ENCODE results near the gene P2RY2. TPM values are rescaled to one million over a fixed set of nuclear protein-coding genes. Genes with fewer than 3 reads are reported as not detected.
A peak's percentile ranks its signal among the peaks of the same experiment; 100 is the strongest.

P2RY2 gene
- polyA plus RNA-seq, 3 donors, result 2.8 to 24.1 (median 12.7) TPM

- Mint-ChIP-seq H3K4me1 (peaks cover 15% of the 10 kb centered on the region), H3K9me3 (peaks cover 0 to 4% (median 0%) of the 10 kb centered on the region in 7 donors), H3K27ac (no peak overlapping the region), H3K4me3 (peak overlapping the region in 1 of 2 donors; percentile 66), H3K36me3 (peaks cover 0 to 12% of the 10 kb centered on the region in 2 donors), H3K27me3 (ENCODE audit: low read depth in 3 of 3) (peaks cover 53 to 58% (median 54%) of the 10 kb centered on the region in 3 donors)
- Histone ChIP-seq H3K27me3 (ENCODE audit: control insufficient read depth in 2 of 2, insufficient read depth in 2 of 2, low read length in 2 of 2) (peaks cover 24 to 40% of the 10 kb centered on the region in 2 donors), H2AFZ (ENCODE audit: insufficient read depth, low read depth, low read length, poor library complexity, severe bottlenecking) (no peak overlapping the region), H3K36me3 (replicated peaks in 1 of 2; ENCODE audit: control insufficient read depth in 1 of 2, insufficient read depth in 2 of 2, low read length in 2 of 2) (no peaks in the 10 kb centered on the region), H3K27ac (ENCODE audit: low read depth in 1 of 2, low read length in 2 of 2) (no peak overlapping the region), H3K9ac (ENCODE audit: insufficient read depth, low read length, poor library complexity, severe bottlenecking) (no peak overlapping the region), H3K9me3 (replicated peaks in 1 of 2; ENCODE audit: control insufficient read depth in 1 of 2, insufficient read depth in 1 of 2, low read length in 2 of 2) (peaks cover 0 to 9% of the 10 kb centered on the region in 2 donors), H4K20me1 (ENCODE audit: insufficient read depth, low read length) (no peaks in the 10 kb centered on the region), H3K4me2 (replicated peaks; ENCODE audit: extremely low read depth, low read length, poor library complexity, severe bottlenecking) (no peak overlapping the region), H3K4me3 (replicated peaks in 1 of 3; ENCODE audit: low read depth in 2 of 3, low read length in 3 of 3) (no peak overlapping the region), H3K79me2 (ENCODE audit: insufficient read depth, low read length) (no peaks in the 10 kb centered on the region), H3K4me1 (ENCODE audit: control insufficient read depth in 1 of 2, insufficient read depth in 2 of 2, low read length in 2 of 2) (peaks cover 0 to 2% of the 10 kb centered on the region in 2 donors)
- TF ChIP-seq CTCF (IDR thresholded peaks at IDR 0.05), result no peak
- 86% methylated on average over 1 of the region's 2 CpGs for WGBS (ENCODE audit: insufficient coverage)
- DNase-seq, result no peak
- intact Hi-C loops (cut with micrococcal nuclease), result no loop called here
Observed at GRCh38 chr11:73263640-73264039, 45.6 kb downstream of the P2RY2 start.

DNA sequence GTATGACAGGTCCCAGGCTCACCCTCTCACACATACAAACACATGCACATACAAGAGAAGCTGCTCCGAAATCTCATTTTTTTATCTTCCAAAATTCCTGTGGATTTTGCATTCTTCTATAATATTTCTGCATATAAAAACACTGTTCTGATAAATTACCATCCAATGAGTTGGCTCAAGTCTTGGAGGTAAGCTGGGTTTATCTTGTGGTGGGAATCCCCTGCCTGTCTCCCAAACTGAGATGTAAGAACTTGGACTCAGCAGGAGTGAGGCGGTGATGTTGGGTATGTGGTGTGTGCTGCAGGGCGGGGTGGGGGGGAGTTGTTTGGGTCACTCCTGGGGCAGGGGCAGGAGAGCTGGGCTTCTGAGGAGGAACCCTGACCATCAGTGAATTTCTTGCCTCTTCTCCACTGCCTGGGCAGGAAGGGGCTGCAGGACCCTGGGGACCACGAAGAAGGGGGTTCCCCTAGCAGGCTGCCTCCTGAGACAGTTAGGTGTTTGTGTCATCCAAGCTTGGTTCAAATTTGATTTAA lies 47.3 kb downstream of the P2RY2 start:
- Mint-ChIP-seq H3K36me3 (peaks cover 0 to 7% of the 10 kb centered on the region in 2 donors), H3K4me3 (peak overlapping the region in 1 of 2 donors; percentile 86), H3K9me3 (peaks cover 0 to 4% (median 0%) of the 10 kb centered on the region in 7 donors), H3K4me1 (peaks cover 30% of the 10 kb centered on the region), H3K27ac (no peak overlapping the region), H3K27me3 (ENCODE audit: low read depth in 3 of 3) (peaks cover 50 to 61% (median 53%) of the 10 kb centered on the region in 3 donors)
- no peak for DNase-seq
- Histone ChIP-seq H3K36me3 (replicated peaks in 1 of 2; ENCODE audit: control insufficient read depth in 1 of 2, insufficient read depth in 2 of 2, low read length in 2 of 2) (no peaks in the 10 kb centered on the region), H3K79me2 (ENCODE audit: insufficient read depth, low read length) (no peaks in the 10 kb centered on the region), H3K4me3 (replicated peaks in 1 of 3; ENCODE audit: low read depth in 2 of 3, low read length in 3 of 3) (no peak overlapping the region), H3K9ac (ENCODE audit: insufficient read depth, low read length, poor library complexity, severe bottlenecking) (no peak overlapping the region), H3K27me3 (ENCODE audit: control insufficient read depth in 2 of 2, insufficient read depth in 2 of 2, low read length in 2 of 2) (peaks cover 24 to 40% of the 10 kb centered on the region in 2 donors), H3K4me1 (ENCODE audit: control insufficient read depth in 1 of 2, insufficient read depth in 2 of 2, low read length in 2 of 2) (peaks cover 13 to 14% of the 10 kb centered on the region in 2 donors), H3K9me3 (replicated peaks in 1 of 2; ENCODE audit: control insufficient read depth in 1 of 2, insufficient read depth in 1 of 2, low read length in 2 of 2) (peaks cover 0 to 9% of the 10 kb centered on the region in 2 donors), H4K20me1 (ENCODE audit: insufficient read depth, low read length) (no peaks in the 10 kb centered on the region), H2AFZ (ENCODE audit: insufficient read depth, low read depth, low read length, poor library complexity, severe bottlenecking) (no peak overlapping the region), H3K4me2 (replicated peaks; ENCODE audit: extremely low read depth, low read length, poor library complexity, severe bottlenecking) (no peak overlapping the region), H3K27ac (ENCODE audit: low read depth in 1 of 2, low read length in 2 of 2) (no peak overlapping the region)
- TF ChIP-seq CTCF (IDR thresholded peaks at IDR 0.05), result no peak
- 59% methylated on average over 3 of the region's 4 CpGs for WGBS (ENCODE audit: insufficient coverage)
- intact Hi-C loops (cut with micrococcal nuclease), result no loop called here

All from CD14-positive monocyte (primary cell).